Uterus (tissue), 2 donors: Measurements from ENCODE around the gene PPM1N.

ENCODE experiments used
- CTCF ChIP-seq, 4 experiments: fragments of 200-600 bp in 2 of 4; fragments of 450-650 bp in 2 of 4; sonication (generic) in 2 of 4; IDR thresholded peaks; one replicate each; pipeline ENCODE4 v1.5.1; 2016 to 2019; ENCODE audit warnings: antibody characterized with exemption in 4 of 4, mild to moderate bottlenecking in 2 of 4, moderate library complexity in 1 of 4
- POLR2A ChIP-seq, 2 donors: fragments of 450-650 bp; IDR thresholded peaks; one replicate each; pipeline ENCODE4 v1.6.1; 2016; ENCODE audit warnings: antibody characterized with exemption in 2 of 2, mild to moderate bottlenecking in 1 of 2, moderate library complexity in 1 of 2

- TF ChIP-seq POLR2A (IDR thresholded peaks at IDR 0.05) = no peak
- TF ChIP-seq CTCF (IDR thresholded peaks at IDR 0.05) = no peak
These were observed 21.9 kb upstream of the PPM1N start for GRCh38 chr19:45476304-45476703.
